ENCODE data around the gene PROSER3. TPM values are rescaled to one million over a fixed set of nuclear protein-coding genes. Genes with fewer than 3 reads are reported as not detected.
"Not testable (repeated sequence)": the region's sequence is repeated elsewhere in the genome, so short reads cannot be mapped to it uniquely, and the experiment has no call there.

Gene PROSER3
- total RNA-seq, 6 experiments from 2014 or later = 3.9 to 5.5 (median 4.7) TPM

DNA sequence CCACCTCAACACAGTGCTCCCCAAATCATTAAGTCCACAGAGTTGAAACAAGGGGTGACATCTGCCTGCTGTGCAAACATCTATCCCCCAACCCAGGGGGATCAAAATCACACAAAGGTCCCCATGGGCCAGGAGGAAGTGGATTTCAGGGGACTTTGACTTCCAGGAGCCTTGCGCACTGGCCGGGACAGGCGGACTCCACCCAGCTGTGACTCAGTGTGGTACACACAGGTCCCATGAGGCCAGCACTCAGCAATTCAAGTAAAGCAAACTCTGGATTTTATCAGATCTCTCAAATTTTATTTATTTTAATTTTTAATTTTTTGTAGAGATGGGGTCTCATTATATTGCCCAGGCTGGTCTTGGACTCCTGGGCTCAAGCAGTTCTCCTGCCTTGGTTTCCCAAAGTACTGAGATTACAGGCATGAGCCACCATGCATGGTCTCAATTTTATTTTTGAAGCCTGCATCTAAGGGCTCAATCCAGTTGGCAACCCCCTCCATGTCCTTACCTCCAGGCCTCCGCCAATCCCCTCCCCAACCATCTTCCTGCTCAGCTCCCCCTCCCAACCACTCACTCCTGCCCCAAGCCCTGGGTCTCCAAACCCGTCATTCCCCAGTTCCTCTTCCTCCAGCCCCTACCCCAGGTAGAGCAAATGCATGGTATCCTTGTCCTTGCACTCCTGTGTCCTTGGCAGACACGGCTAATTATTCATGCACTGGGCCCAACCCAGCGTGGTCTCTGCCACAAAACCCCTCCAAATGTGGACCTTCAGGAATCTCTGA, 35.6 kb downstream of the PROSER3 start:
- H3K36me3 ChIP-seq = no peaks in the 10 kb centered on the region
- DNase-seq (no peak), ATAC-seq (no peak)
- H3K4me1 ChIP-seq = peaks cover 0 to 4% (median 0%) of the 10 kb centered on the region in 4 donors
- H3K9me3 ChIP-seq = no peaks in the 10 kb centered on the region
- H3K27ac ChIP-seq = no peak overlapping the region
- TF ChIP-seq POLR2A (IDR thresholded peaks at IDR 0.05) = no peak
- TF ChIP-seq, protein P1, sequence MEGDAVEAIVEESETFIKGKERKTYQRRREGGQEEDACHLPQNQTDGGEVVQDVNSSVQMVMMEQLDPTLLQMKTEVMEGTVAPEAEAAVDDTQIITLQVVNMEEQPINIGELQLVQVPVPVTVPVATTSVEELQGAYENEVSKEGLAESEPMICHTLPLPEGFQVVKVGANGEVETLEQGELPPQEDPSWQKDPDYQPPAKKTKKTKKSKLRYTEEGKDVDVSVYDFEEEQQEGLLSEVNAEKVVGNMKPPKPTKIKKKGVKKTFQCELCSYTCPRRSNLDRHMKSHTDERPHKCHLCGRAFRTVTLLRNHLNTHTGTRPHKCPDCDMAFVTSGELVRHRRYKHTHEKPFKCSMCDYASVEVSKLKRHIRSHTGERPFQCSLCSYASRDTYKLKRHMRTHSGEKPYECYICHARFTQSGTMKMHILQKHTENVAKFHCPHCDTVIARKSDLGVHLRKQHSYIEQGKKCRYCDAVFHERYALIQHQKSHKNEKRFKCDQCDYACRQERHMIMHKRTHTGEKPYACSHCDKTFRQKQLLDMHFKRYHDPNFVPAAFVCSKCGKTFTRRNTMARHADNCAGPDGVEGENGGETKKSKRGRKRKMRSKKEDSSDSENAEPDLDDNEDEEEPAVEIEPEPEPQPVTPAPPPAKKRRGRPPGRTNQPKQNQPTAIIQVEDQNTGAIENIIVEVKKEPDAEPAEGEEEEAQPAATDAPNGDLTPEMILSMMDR (IDR thresholded peaks at IDR 0.05) = no peak
- intact Hi-C loops (cut with DNase I) = no loop called here
- WGBS (ENCODE audit: insufficient coverage, low coverage, low lambda C conversion rate, missing lambda C conversion rate) = 79% methylated on average over 5 of the region's 7 CpGs
- no peaks in the 10 kb centered on the region for H3K27me3 ChIP-seq
- no peak overlapping the region for H3K4me3 ChIP-seq

GRCh38 chr19:35795564-35795963, 37.6 kb downstream of the PROSER3 start:
- H3K4me1 ChIP-seq; ATAC-seq; H3K4me3 ChIP-seq; H3K27ac ChIP-seq; H3K36me3 ChIP-seq; H3K27me3 ChIP-seq; intact Hi-C loops (cut with DNase I); H3K9me3 ChIP-seq; DNase-seq: not testable (repeated sequence)
- 89% methylated on average over 1 of the region's 1 CpG for WGBS (ENCODE audit: insufficient coverage, low coverage, low lambda C conversion rate, missing lambda C conversion rate)

- Histone ChIP-seq H3K4me3 (no peak overlapping the region), H3K4me1 (no peaks in the 10 kb centered on the region), H3K27me3 (no peaks in the 10 kb centered on the region), H3K27ac (no peak overlapping the region), H3K36me3 (no peaks in the 10 kb centered on the region), H3K9me3 (no peaks in the 10 kb centered on the region)
- ATAC-seq = peak in 3 of 4 donors; percentile 11 to 42 (median 22)
- intact Hi-C loops (cut with DNase I) = no loop called here
- TF ChIP-seq POLR2A (IDR thresholded peaks at IDR 0.05) = no peak
- TF ChIP-seq, protein P1 (IDR thresholded peaks at IDR 0.05) = no peak
- WGBS (ENCODE audit: insufficient coverage, low coverage, low lambda C conversion rate, missing lambda C conversion rate) = 13% methylated on average over 37 of the region's 39 CpGs
- peak in 1 of 3 donors; percentile 45 for DNase-seq
Observed at GRCh38 chr19:35796645-35797542, 38.9 kb downstream of the PROSER3 start.

DNA sequence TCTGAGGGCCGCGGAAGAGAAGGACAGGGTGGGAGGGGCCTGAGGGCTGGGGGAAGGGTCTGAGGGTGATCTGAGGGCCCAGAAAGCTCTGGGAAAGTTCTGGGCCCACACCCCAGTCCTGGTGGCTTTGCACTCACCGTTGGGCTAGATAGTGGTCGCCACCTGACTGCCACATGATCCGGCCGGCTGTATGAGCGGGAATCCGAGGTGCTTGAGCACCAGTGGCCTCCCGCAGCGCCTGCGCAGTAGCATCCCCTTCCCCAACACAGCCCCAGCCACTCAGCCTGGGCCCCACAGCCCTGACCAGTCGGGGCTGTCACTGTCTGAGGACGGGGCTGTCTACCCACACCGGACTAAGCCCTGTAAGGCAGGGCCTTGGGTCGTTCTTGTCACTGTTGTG, 39.7 kb downstream of the PROSER3 start:
- 0% methylated on average over 3 of the region's 15 CpGs for WGBS (ENCODE audit: insufficient coverage, low coverage, low lambda C conversion rate, missing lambda C conversion rate)
- Histone ChIP-seq H3K27ac (no peak overlapping the region), H3K4me3 (no peak overlapping the region), H3K4me1 (no peaks in the 10 kb centered on the region), H3K9me3 (no peaks in the 10 kb centered on the region), H3K27me3 (no peaks in the 10 kb centered on the region), H3K36me3 (peaks cover 0 to 6% (median 0%) of the 10 kb centered on the region in 4 donors)
- peak; percentile 22 for TF ChIP-seq POLR2A (IDR thresholded peaks at IDR 0.05)
- TF ChIP-seq, protein P1 (IDR thresholded peaks at IDR 0.05) = no peak
- peak; percentile 77 to 81 (median 79) for ATAC-seq
- intact Hi-C loops (cut with DNase I) = no loop called here
- DNase-seq = peak; percentile 52 to 77 (median 60)
